Jurkat, Clone E6-1 (cell line): ENCODE results near the gene DNAI7.

Experiments used
- DNase-seq: peaks from one replicate; pipeline ENCODE4 v3.0.0-alpha.2; 2011; ENCODE audit warnings: low read depth, low spot score
- H3K4me3 ChIP-seq: 2 replicates; pipeline ENCODE4 v1.5.1; 2011; ENCODE audit warnings: mild to moderate bottlenecking, low read length, control low read depth, moderate library complexity

Gene DNAI7

DNA sequence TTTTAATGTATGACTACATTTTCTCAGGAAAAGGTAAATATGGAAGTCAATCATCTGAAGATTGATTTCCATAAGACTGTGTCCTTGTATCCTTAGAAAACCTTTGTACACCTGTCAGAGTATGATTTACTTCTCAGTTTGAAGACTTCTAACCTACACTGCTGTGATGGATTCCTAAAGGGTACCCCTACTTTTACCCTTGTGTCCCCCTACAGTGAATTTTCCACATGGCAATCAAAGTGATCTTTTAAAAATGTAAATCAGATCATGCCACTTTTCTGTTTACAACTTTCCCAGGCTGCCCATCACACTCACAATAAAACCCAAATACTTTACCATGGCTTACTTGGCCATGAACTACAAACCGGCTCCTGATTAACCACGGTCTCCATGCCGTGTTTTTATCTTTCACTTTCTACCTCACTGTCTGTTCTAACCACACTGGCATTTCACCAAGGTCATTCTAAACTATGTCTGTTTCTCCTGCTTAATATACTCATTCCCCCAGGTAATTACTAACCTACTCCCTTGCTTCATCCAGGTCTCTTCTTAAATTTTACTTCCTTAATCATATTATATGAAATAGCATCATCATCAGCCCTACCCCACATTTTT is 8.1 kb downstream of the DNAI7 start:
- DNase-seq: no peak
- H3K4me3 ChIP-seq: no peak overlapping the region

DNA sequence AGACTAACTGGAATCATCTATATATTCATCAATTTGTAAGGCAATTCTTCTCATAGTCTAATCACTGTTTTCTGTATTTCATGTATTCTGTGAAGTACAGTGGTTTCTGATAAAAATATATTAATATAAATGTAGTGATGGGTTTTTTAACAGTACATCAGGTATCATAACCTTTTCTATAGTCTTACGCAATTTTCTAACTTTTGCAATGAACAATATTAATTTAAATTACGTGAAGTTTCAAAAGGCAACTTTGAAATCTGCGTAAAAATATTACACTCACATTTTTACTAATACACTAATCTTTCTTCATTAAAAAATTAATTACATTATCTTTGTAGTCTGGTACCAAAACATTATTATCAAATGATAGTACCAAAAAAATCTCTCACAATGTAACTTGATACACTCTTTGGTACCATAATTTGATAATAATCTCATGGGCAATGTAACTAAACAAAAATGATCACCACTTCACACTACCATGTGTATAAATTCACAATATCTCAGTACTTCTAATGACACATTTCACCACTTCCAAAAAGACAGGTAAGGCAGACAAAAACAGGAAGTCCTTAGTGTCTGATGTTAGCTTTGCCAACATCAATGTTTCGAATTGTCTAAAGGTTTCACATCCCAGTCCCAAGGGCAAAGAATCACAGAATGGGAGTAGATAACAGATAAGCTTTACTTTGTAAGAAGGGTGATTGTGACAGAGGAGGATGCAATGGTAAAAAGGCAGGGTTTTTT is 8.7 kb downstream of the DNAI7 start:
- no peak overlapping the region for H3K4me3 ChIP-seq
- no peak for DNase-seq

DNA sequence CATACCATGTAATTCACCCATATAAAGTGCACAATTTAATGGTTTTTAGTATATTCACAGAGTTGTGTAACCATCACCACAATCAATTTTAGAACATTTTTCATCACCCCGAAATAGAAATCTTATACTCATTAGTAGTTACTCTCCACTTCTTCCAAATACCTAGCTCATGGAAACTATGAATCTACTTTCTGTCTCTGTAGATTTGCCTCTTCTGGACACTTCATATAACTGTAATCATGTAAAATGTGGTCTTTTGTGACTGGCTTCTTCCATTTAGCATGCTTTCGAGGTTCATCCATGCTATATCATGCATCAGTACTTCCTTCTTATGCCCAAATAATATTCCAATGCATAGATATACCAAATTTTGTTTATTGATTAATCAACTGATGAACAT is 10.8 kb downstream of the DNAI7 start:
- no peak for DNase-seq
- H3K4me3 ChIP-seq: no peak overlapping the region

DNA sequence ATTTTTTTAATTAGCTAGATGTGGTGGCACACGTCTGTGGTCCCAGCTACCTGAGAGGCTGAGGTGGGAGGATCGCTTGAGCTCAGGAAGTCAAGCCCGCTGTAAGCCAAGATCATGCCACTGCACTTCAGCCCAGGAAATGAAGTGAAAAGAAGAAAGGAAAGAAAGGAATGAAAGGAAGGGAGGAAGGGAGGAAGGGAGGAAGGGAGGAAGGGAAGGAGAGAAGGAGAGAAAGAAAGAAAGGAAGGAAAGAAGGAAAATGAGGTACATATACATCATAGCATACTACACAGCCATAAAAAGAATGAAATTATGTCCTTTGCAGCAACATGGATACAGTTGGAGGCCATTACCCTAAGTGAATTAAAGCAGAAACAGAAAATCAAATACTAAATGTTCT is 12.2 kb downstream of the DNAI7 start:
- no peak for DNase-seq
- no peak overlapping the region for H3K4me3 ChIP-seq

DNA sequence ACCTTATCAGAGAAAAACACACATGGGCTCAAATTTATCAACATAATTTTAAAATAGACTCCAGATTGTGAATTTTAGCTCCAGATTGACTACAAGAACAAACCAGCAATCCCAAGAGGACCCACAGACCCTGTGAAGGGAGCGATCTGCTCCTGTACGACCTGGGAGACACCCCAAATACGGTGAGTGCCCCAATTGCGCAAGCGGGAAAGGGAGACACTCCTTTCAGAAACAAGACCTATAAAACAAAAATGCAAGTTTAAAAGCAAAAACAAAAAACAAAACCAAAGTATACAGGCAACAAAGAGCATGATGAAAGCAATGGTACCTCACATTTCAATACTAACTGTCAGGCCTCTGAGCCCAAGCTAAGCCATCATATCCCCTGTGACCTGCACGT is 32.1 kb downstream of the DNAI7 start:
- no peak for DNase-seq
- no peak overlapping the region for H3K4me3 ChIP-seq

DNA sequence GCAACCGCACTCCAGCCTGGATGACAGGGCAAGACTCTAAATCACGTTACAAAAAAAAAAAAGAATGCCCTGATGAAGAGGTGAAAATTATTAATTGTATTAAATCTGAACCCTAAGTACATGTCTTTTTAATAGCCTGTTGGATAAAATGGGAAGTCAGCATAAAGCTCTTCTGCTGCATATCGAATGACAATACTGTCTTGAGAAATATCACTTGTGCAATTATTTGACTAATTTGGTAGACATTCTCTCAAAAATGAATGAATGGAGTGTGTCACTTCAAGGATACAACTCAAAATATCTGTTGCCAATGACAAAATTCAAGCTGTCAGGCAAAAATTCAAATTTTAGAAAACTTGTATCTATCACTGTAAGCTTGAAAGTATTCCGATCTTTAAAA is 38.9 kb downstream of the DNAI7 start:
- no peak overlapping the region for H3K4me3 ChIP-seq
- DNase-seq: no peak

DNA sequence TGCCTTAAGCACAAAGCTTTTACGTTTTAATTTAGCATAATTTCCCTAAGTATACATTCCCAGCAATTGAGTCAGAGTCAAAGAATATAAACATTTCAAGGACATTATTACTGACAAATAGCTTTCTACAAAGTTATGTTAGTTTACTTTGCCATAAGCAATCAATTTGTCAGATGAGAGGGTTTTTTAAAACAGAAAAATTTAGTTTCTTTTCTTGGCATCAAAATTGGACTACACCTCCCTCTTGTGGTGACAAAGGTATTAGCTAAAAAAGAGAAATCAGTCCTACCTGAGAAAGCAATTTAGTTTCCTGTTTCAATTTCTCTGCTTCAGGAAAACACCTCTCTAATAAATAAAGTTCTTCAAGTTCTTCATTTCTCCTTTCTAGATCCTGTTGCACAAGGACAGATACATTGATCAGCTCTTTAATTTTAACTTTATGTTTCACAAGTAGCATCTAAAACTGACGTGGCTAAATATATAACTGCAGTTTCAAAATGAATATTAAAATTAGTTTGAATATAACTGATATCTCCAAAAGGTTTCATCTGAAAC is 39.9 kb downstream of the DNAI7 start:
- peak; percentile 35 for DNase-seq
- H3K4me3 ChIP-seq: no peak overlapping the region

DNA sequence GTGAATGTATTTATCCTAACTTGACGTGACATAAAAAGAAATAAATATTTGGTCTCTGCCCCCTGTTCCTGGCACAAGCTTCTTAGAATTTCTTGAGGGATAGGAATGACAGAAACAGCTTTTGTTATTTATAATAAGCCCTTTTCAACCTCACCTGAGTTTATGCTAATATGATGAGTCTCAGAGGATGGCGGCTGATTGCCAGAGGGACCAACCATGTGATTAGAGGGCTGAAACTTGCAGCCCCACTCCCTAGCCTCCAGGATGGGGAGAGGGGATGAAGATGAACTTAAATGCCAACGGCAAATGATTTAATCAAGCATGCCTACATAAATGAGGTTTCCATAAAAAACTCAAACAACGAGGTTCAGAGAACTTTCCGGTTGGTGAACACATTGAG is 42.9 kb downstream of the DNAI7 start:
- H3K4me3 ChIP-seq: no peak overlapping the region
- DNase-seq: no peak

DNA sequence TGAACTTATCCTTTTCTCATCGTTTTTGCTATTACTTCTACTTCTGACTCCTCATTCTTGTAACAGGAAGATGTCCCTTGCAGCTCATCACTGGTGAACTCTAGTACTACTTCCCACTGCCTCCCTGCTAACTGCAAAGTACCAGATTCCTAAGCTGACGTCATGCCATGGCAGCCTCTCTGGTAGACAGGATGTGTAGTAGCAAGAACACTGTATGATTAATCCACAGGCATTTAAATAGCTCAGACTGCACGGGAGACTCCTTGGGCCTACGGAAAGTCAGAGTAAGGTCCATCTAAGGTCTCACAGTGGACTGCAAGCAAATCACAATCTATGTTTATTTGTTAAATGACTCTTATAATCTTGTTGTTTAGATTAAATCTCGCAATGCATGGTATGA is 43.5 kb downstream of the DNAI7 start:
- no peak for DNase-seq
- no peak overlapping the region for H3K4me3 ChIP-seq

DNA sequence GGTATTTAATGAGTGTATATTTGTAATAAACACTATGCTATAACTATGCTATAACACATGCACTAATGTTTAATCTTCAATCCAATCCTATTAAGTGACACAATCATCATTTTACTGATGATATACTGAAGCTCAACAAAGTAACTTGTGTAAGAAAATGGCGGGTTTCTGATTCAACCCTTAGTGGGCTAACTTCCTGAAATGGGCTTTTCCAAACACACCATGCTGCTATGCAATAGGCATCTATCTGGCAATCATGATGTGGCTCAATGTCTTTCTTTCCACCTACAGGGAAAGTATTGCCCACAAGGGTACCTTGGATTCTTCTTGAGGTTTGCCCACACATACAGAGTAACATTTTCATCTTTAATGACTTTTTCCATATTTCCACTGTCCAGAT is 48.3 kb downstream of the DNAI7 start:
- no peak for DNase-seq
- no peak overlapping the region for H3K4me3 ChIP-seq

DNA sequence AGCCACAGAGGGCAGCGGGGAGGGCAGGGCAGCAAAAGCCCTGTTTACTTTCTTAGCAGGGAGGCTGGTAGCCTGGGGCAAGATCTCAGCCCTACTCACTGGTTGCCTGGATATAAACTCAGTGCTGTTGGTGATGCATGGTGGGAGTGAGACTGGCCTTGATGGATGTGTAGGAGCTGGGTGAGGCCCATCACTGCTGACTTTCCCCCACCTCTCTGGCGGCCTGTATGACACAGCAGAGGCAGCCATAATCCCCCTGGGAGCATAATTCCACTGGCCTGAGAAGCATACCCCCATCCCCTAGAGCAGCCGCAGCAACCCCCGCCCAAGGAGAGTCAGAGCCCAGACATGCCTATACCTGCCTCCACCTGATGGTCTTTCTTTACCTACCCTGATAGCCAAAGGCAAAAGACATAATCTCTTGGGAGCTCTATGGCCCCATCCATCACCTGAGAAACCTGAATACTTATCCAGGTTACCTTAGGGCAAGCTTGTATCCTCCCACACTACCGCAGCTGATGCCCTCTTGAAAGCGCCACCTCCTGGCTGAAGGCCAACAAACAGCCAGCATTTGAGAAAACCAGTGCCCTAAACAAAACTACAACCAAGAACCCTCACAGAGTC is 59.3 kb downstream of the DNAI7 start:
- H3K4me3 ChIP-seq: no peak overlapping the region
- peak; percentile 32 for DNase-seq

DNA sequence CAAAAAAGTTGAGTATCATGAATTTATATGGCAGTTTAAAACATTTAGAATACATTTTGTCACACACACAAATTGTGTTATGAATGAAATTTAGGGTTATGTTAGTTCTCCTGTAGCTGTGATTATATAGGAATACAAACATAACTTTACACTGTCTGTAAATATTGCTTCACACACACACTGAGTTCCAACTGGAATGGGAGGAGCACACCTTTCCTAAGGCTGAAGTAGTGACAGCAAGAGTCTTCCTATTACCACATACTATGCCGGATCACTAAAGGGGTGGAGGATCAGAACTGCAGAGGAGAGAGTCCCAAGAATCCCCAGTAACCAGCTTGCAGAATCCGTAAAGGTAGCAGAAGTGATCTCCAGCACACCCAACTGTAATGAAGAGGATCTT is 63.7 kb downstream of the DNAI7 start:
- no peak overlapping the region for H3K4me3 ChIP-seq
- DNase-seq: no peak

DNA sequence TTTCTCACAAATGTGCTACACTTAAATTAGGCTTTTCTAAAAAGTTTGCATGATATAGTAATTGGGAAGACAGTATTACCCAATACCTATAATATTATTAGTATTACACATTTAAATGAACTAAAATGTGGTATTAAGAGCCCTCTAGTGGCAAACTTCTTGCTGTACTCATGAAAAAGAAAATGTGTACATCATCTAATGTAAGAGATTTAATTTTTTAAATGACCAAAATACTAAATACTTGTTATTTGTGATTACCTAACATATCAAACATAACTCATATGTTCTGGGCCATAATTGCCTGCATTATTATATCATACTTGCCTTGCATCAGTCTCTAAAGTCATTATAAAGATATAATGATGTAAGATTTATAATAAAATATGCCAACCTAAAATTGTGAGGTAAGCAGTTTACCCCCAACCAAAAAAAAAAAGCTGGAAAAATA is 64.2 kb downstream of the DNAI7 start:
- no peak overlapping the region for H3K4me3 ChIP-seq

DNA sequence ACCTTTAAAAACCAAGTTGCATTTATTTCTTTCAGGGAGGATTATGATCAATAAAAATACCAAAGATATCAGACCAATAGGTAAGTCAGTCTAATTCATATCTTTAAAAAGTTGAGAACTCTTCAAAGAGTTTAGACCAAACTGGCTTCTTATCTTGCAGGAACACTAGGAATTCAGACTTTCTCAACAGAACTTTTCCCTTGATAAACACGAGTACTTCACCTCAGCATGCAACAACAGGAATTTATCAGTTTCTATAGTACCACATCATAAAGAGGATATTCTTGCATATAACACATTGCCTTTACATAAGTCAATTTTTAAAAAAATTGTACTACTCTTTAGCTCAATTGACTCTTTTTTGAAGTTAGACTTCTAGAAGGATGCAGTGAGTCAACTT is 68.2 kb downstream of the DNAI7 start:
- no peak overlapping the region for H3K4me3 ChIP-seq
- no peak for DNase-seq

More for the DNA sequence above, 64.2 kb downstream of the DNAI7 start:
- peak; percentile 42 for DNase-seq

DNA sequence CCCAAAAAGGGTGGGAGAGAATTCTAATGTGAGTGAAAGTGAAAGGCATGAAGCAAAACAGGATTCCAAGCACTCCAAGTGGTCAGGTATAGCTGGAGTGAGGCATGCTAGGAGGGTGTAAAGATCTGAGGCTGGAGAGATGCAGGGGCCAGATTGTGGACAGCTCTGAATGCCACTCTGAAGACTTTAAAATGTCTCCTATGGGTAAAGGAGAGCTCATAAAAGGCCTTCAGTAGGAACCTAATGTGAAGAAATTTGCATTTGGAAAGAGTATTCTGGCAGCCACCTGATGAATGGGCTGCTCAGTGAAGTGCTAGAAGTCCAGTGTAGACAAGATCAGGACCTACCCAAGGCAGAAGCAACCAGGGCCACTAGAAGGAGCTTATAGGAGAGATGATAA is 68.9 kb downstream of the DNAI7 start:
- no peak for DNase-seq
- H3K4me3 ChIP-seq: no peak overlapping the region

DNA sequence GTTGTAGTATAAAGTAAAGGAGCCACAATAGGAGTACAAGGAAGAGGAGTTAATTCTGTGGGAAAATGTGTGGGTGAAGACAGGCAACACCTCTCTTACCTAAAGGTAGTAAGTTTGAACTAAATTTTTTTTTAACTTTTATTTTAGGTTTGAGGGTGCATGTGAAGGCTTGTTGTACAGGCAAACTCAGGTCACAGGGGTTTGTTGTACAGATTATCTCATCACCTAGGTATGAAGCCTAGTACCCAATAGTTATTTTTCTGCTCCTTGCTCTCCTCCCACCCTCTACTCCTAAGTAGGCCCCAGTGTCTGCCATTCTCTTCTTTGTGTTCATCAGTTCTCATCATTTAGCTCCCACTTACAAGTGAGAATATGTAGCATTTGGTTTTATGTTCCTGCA is 70.5 kb downstream of the DNAI7 start:
- no peak for DNase-seq
- H3K4me3 ChIP-seq: no peak overlapping the region

DNA sequence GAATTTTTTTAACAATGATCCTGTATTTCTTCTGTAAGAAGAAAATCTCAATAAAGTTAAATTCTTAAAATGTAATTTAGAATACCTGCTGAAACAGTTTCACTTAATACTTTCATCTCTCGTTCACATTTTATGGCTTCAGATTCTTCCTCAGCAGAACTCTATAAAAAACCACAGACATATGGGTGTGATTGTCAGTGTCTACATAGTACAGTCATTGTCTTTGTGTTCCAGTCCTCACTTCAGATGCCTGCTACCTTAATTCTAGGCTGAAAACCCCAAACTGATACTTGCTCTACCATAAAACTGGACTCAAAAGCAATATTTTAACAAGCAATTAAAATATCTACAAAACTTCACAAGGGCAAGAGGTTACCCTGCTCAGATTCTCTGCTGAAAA is 71.8 kb downstream of the DNAI7 start:
- H3K4me3 ChIP-seq: no peak overlapping the region
- no peak for DNase-seq

DNA sequence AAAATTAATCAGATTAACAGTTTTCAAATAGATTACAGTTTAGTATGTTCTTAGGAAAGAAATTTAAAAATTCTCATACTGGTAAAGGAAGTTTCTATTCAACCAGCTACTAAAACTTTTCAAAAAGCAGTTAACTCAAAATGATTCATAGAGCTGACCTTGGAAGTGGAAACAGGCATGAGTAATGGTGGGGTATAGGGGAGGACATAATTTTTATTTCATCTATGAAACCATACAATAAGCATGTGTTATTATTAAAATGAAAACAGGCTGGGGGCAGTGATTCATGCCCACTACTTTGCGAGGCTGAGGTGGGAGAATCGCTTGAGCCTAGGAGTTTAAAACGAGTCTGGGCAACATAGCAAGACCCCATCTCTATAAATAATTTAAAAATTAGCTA is 73.0 kb downstream of the DNAI7 start:
- H3K4me3 ChIP-seq: no peak overlapping the region
- DNase-seq: no peak

DNA sequence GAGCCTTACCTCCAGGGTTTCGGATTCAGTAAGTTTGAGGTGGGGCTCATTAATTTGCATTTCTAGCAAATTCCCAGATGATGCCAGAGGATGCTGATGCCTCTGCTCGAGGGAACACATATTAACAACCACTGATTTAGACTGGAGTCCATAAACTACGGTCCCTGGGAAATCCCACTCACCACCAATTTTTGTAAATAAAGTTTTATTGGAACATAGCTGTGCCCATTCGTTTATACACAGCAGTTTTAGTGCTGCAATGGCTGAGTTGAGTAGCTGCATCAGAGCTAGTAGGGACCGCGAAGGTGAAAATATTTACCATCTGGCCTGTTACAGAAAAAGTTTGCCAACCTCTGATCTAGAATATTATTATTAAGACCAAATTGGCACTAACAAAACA is 73.8 kb downstream of the DNAI7 start:
- DNase-seq: no peak
- no peak overlapping the region for H3K4me3 ChIP-seq

DNA sequence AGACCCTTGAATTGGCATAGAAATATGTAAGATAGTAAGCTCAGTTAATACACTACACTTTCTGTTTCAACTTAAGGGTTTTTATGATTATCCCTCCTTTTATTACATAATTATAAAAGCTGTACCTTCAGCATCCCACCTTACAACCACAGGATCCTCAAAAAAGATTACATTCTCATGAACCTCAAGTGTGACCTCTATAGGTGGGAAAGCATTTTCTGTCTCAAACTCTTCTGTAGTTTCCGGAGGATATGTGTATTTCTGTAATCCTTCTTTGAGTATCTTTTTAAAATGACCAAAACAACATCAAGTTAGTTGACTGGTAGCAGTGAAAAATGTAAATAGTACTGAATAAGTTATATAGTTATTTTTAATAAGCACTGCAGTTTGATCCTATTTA is 75.9 kb downstream of the DNAI7 start:
- DNase-seq: no peak

More for the DNA sequence above, 75.9 kb downstream of the DNAI7 start:
- no peak overlapping the region for H3K4me3 ChIP-seq
